Central memory CD8-positive, alpha-beta T cell (primary cell): ENCODE measurements around the gene CCNA2.

Experiments used
- ATAC-seq: fragments of 150-1000 bp; cut with Tn5 transposase; replicated peaks from 2 replicates; pipeline ENCODE4 v1.10.0; 2022; ENCODE audit warnings: mild to moderate bottlenecking, moderate FRiP score, moderate number of reproducible peaks; ENCODE audit not compliant: poor library complexity, severe bottlenecking; ENCODE audit errors: extremely low read depth
- DNase-seq, 2 donors: peaks; one replicate each; pipeline ENCODE4 v3.0.0; 2021; ENCODE audit warnings: low spot score in 2 of 2
- H3K27ac Mint-ChIP-seq: one replicate; pipeline ENCODE4 v1.8.0; 2022; ENCODE audit warnings: low read depth, mild to moderate bottlenecking, moderate library complexity, mixed read lengths
- H3K27me3 Mint-ChIP-seq: one replicate; pipeline ENCODE4 v1.8.0; 2022; ENCODE audit warnings: mixed read lengths
- H3K36me3 Mint-ChIP-seq: one replicate; pipeline ENCODE4 v1.8.0; 2022; ENCODE audit warnings: mild to moderate bottlenecking, moderate library complexity, mixed read lengths; ENCODE audit not compliant: insufficient read depth
- H3K4me1 Mint-ChIP-seq: one replicate; pipeline ENCODE4 v1.8.0; 2022; ENCODE audit warnings: mixed read lengths
- H3K4me3 Mint-ChIP-seq: one replicate; pipeline ENCODE4 v1.8.0; 2022; ENCODE audit warnings: mild to moderate bottlenecking, moderate library complexity, mixed read lengths
- H3K9me3 Mint-ChIP-seq: one replicate; pipeline ENCODE4 v1.8.0; 2022; ENCODE audit warnings: mixed read lengths

CCNA2 gene

GRCh38 chr4:121823505-121824170, at the start of gene CCNA2:
CCNA2 (minus strand) TSS chr4:121823883; CDS start chr4:121823628, 255 bp downstream.
- H3K27ac Mint-ChIP-seq: peak within 1 kb of the TSS; percentile 83
- no peaks in the 10 kb centered on the region for H3K9me3 Mint-ChIP-seq
- H3K27me3 Mint-ChIP-seq: no peaks in the 10 kb centered on the region
- peaks cover 17% of the 10 kb centered on the region for H3K4me1 Mint-ChIP-seq
- ATAC-seq: peak; percentile 94
- peak; percentile 95 to 98 for DNase-seq
- H3K36me3 Mint-ChIP-seq: peaks cover 4% of the 10 kb centered on the region
- H3K4me3 Mint-ChIP-seq: peak within 1 kb of the TSS; percentile 84

GRCh38 chr4:121869841-121870822, 46.4 kb upstream of the CCNA2 start, which contains the start of gene BBS7:
BBS7 (minus strand) TSS chr4:121870474; CDS start chr4:121870313, 161 bp downstream.
- peaks cover 14% of the 10 kb centered on the region for H3K4me1 Mint-ChIP-seq
- peaks cover 27% of the 10 kb centered on the region for H3K27me3 Mint-ChIP-seq
- H3K36me3 Mint-ChIP-seq: peaks cover 6% of the 10 kb centered on the region
- peak within 1 kb of the TSS; percentile 87 for H3K27ac Mint-ChIP-seq
- DNase-seq: peak; percentile 86 to 92
- no peaks in the 10 kb centered on the region for H3K9me3 Mint-ChIP-seq
- H3K4me3 Mint-ChIP-seq: peak within 1 kb of the TSS; percentile 85
- peak; percentile 98 for ATAC-seq

- no peak overlapping the region for H3K27ac Mint-ChIP-seq
These were observed 40.1 kb upstream of the CCNA2 start for GRCh38 chr4:121863799-121864198.

DNA sequence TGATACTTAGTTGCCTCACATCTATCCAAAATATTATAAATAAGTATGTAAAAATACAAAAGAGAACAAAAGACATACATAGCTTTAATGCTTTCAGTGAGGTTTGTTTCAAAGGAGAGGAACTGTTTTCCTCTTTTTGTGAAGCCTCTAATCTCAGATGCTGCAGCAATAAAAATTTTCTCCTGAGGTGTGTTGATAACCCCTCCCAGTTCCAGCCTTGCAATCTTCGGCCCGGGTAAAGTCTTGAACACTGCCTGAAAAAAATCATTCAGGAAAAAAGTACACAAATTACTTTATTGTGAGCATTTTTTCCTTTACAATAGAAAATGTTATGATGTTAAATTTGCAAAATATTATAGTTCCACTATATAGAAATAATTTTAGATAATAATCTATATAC, 37.7 kb upstream of the CCNA2 start:
- DNase-seq: no peak
- Mint-ChIP-seq H3K27ac (no peak overlapping the region), H3K27me3 (no peaks in the 10 kb centered on the region), H3K4me3 (no peak overlapping the region), H3K36me3 (peaks cover 2% of the 10 kb centered on the region), H3K4me1 (no peaks in the 10 kb centered on the region), H3K9me3 (no peaks in the 10 kb centered on the region)
- ATAC-seq: no peak

More at GRCh38 chr4:121863799-121864198, 40.1 kb upstream of the CCNA2 start:
- H3K27me3 Mint-ChIP-seq: no peaks in the 10 kb centered on the region
- peaks cover 3% of the 10 kb centered on the region for H3K4me1 Mint-ChIP-seq
- peaks cover 1% of the 10 kb centered on the region for H3K36me3 Mint-ChIP-seq
- no peak overlapping the region for H3K4me3 Mint-ChIP-seq
- no peaks in the 10 kb centered on the region for H3K9me3 Mint-ChIP-seq
- DNase-seq: no peak
- no peak for ATAC-seq

DNA sequence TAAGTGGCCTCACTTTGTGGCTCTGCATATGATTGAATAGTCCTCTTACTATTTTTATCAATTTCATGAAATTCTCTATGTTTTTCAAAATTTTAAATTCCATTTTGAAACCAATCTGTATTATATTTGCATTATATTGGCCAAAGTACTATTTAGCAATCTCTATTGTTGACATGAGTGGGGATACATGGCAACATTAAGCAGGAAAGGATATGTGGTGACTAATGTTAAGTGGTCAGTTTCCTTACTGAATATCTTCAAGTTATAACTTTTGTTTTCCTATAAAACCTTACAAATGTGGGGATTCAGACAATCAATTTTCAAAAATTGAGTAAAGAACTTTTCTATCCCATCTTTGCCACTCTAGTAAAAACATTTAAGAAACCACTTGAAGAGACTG, 36.4 kb upstream of the CCNA2 start:
- DNase-seq: no peak
- H3K36me3 Mint-ChIP-seq: peaks cover 4% of the 10 kb centered on the region
- H3K27ac Mint-ChIP-seq: no peak overlapping the region
- H3K27me3 Mint-ChIP-seq: no peaks in the 10 kb centered on the region
- no peak overlapping the region for H3K4me3 Mint-ChIP-seq
- ATAC-seq: no peak
- no peaks in the 10 kb centered on the region for H3K4me1 Mint-ChIP-seq
- H3K9me3 Mint-ChIP-seq: no peaks in the 10 kb centered on the region

- peaks cover 17% of the 10 kb centered on the region for H3K36me3 Mint-ChIP-seq
- H3K27ac Mint-ChIP-seq: no peak overlapping the region
- no peaks in the 10 kb centered on the region for H3K27me3 Mint-ChIP-seq
These were observed 27.7 kb upstream of the CCNA2 start for GRCh38 chr4:121851354-121851753.

GRCh38 chr4:121846662-121847061, 23.0 kb upstream of the CCNA2 start:
- no peaks in the 10 kb centered on the region for H3K27me3 Mint-ChIP-seq
- ATAC-seq (no peak), DNase-seq (no peak)
- H3K36me3 Mint-ChIP-seq: peaks cover 21% of the 10 kb centered on the region
- H3K4me1 Mint-ChIP-seq: no peaks in the 10 kb centered on the region
- no peaks in the 10 kb centered on the region for H3K9me3 Mint-ChIP-seq
- no peak overlapping the region for H3K27ac Mint-ChIP-seq
- H3K4me3 Mint-ChIP-seq: no peak overlapping the region

More at GRCh38 chr4:121851354-121851753, 27.7 kb upstream of the CCNA2 start:
- Mint-ChIP-seq H3K9me3 (no peaks in the 10 kb centered on the region), H3K4me3 (no peak overlapping the region), H3K4me1 (no peaks in the 10 kb centered on the region)
- DNase-seq: no peak
- no peak for ATAC-seq

DNA sequence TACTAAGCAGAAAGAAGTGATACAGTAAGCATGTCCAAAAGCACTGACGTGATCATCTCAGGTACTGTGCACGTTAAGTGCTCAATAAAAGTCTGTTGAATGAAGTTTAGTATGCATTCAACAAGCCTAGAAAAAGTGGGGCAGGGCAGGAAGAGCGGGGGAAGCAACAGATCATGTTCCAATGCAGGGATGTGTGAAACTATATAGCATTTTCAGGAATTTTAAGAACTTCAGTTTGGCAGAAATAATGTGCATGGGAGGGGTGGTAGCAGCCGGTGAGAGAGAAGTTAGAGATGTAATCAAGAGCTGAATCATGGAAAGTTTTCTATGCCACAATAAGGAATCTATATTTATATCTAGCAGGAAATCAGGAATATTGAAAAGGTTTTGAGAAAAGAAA, 19.2 kb upstream of the CCNA2 start:
- no peak overlapping the region for H3K27ac Mint-ChIP-seq
- H3K27me3 Mint-ChIP-seq: no peaks in the 10 kb centered on the region
- ATAC-seq: no peak
- no peak for DNase-seq
- no peaks in the 10 kb centered on the region for H3K9me3 Mint-ChIP-seq
- H3K36me3 Mint-ChIP-seq: peaks cover 23% of the 10 kb centered on the region
- H3K4me3 Mint-ChIP-seq: no peak overlapping the region
- H3K4me1 Mint-ChIP-seq: no peaks in the 10 kb centered on the region

DNA sequence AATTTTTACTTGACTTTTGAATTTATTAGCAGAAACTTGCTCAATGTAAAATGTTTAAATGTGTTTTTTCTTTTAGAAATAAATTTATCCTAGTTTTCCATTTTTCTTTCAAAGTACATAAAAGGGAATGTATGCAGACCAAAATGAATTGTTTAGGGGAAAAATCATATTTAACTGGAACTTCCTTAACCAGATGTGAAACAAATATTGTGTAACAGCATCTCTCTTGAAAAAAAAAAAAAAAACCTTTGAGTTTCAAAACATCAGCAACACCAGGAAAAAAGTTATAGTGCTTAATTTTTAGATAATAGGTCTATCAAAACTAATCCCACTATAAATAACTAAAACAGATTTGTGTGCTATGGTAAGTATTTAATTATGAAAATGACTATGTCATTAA, 14.5 kb upstream of the CCNA2 start:
- ATAC-seq: no peak
- H3K27me3 Mint-ChIP-seq: no peaks in the 10 kb centered on the region

DNA sequence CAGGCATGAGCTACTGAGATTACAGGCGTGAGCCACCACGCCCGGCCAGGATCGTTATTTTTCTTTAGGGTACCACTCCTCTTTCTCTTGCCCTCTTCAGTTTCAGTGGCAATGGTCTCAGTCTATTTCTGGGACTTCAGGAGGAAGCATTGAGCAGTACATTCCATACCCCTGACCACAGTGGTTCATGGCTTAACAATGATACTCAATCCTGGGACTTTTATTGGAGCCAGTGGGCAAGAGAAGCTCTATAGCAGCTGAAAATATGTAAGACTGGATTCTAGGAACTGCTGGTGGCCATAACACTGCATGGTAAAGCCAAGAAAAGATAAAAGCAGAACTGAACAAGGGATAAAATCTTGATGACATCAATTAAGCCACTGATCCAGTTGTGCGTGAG, 5.8 kb upstream of the CCNA2 start:
- no peak for ATAC-seq
- Mint-ChIP-seq H3K36me3 (peaks cover 15% of the 10 kb centered on the region), H3K9me3 (no peaks in the 10 kb centered on the region), H3K27ac (no peak overlapping the region), H3K27me3 (no peaks in the 10 kb centered on the region), H3K4me1 (no peaks in the 10 kb centered on the region), H3K4me3 (no peak overlapping the region)
- no peak for DNase-seq

More for the DNA sequence above, 14.5 kb upstream of the CCNA2 start:
- H3K27ac Mint-ChIP-seq: no peak overlapping the region
- no peaks in the 10 kb centered on the region for H3K9me3 Mint-ChIP-seq
- no peak overlapping the region for H3K4me3 Mint-ChIP-seq
- peaks cover 16% of the 10 kb centered on the region for H3K36me3 Mint-ChIP-seq
- no peak for DNase-seq
- H3K4me1 Mint-ChIP-seq: no peaks in the 10 kb centered on the region

DNA sequence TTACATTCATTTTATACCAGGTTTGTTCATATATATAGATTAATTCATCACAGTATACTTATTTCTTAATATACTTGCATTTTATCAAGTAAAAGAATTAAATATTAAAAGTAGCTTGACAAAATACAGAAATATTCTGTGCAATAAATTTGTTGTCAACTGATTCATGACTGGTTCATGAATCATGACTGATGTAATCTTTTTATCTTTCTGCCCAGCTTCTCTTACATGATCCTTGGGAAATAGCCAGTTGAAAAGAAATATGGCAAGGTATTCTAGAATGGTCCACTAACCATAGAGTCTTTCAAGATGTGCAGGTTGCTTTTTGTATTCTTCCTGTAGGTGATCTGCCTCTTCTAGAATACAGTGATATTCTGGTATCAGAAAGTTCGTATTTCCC, 4.2 kb upstream of the CCNA2 start:
- no peak overlapping the region for H3K27ac Mint-ChIP-seq
- no peak overlapping the region for H3K4me3 Mint-ChIP-seq
- H3K36me3 Mint-ChIP-seq: peaks cover 17% of the 10 kb centered on the region

DNA sequence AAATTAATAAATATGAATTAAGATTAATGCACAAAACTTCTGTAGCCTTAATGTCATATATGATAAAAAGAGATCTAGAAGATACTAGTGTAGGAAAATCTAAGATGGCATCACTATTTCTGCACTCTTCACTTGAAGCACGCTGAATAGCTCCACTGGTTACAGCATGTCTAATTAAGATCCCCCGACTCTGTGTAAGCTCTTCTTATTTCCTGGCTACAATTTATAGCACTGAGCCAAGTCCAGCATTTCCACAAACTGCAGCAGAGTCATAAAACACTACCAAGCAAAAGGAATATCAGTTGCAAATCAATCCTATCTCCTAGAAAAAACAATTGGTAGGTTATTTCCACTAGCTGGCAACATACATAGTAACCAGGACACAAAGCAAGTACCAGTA, 1.3 kb upstream of the CCNA2 start:
- no peak for ATAC-seq
- no peak overlapping the region for H3K27ac Mint-ChIP-seq
- peaks cover 17% of the 10 kb centered on the region for H3K4me1 Mint-ChIP-seq

More for the DNA sequence above, 4.2 kb upstream of the CCNA2 start:
- Mint-ChIP-seq H3K4me1 (peaks cover 14% of the 10 kb centered on the region), H3K9me3 (no peaks in the 10 kb centered on the region), H3K27me3 (no peaks in the 10 kb centered on the region)
- ATAC-seq (no peak), DNase-seq (no peak)

More for the DNA sequence above, 1.3 kb upstream of the CCNA2 start:
- Mint-ChIP-seq H3K9me3 (no peaks in the 10 kb centered on the region), H3K4me3 (no peak overlapping the region), H3K27me3 (no peaks in the 10 kb centered on the region), H3K36me3 (peaks cover 4% of the 10 kb centered on the region)
- DNase-seq: no peak
